Urothelium cell line (cell line): ENCODE data around the gene TIGD7.

Source experiments
- DNase-seq: peaks from one replicate; pipeline ENCODE4 v3.0.0; 2011; ENCODE audit warnings: low spot score, mixed read lengths
- FAIRE-seq: peaks from 2 replicates; lab custom pipeline; 2011; peaks lifted over from hg19 to GRCh38; lab: Jason Lieb, UNC

TIGD7 gene

DNA sequence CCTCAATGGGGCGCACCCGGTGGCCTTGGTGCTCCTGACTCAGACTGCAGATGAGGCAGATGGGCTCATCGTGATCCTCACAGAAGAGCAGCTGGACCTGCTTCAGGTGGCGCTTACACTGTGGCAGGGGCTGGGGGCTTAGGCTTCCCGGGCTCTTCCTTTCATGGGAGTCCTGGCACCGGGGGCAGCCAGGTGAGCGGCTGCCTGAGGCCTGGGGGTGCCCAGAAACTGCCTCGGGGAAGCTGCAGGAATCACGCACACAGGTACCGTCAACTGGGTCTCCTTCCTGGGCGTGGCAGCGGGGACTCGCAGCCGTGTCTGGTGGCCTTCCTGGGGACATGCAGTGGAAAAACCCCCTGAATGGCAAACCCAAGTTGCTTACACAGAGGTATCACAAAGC is 55.8 kb downstream of the TIGD7 start:
- no peak for FAIRE-seq
- no peak for DNase-seq

DNA sequence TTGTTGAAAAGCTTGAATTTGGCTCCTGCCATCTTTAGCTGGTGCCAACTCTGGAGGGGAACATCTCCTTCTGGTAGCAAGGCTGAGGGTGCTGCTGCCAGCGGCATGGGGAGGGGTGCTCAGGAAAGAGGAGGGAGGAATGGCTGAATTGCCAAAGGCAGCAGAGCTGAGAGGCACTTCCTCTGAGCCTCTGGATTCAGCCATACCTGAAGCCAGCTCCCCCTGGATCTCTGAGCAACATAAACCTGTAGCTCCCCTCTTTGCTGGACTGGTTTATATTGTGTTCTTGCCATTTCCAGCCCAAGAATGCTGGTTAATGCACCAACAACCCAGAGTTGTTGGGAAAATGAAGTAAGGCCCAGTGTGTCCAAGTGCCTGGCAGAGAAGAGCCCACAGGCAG is 56.2 kb downstream of the TIGD7 start:
- no peak for DNase-seq
- no peak for FAIRE-seq
